Measurements from ENCODE around the gene SCIN.

DNA sequence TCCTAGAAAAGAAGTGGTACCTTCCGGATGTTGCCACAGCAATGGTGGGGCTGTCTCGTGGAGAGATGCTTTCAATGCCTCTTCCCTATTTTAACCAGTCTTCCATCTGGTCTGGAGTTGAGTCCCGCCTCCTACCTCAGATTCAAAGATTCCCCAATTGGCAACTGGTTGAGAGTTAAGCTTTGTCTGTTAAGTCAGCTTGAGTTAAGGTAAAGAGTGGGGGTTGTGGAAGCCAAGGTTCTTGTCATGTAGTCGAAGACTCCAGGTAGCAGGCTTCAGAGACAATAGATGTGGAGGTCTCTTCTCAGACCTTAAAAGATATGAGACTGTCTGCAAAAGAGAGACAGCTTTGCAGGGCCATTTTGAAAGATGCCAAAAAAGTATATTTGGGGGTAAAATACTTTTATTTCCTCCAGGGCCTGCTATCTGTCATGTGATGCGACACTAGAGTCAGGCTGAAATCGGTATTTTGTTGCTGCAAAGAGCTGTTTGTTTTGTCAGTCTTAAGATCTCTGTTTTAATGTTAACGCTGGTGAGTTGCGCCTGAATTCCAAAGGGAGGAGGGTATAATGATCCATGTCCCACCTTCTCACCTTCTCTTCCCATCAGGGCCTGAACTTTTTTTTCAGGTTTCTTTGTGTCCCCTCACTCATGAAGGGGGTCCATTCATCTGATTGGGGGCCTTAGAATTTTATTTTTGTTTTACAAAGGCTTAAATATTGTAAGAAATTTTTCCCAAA, 40.4 kb upstream of the SCIN start:
- TF ChIP-seq, protein P1, sequence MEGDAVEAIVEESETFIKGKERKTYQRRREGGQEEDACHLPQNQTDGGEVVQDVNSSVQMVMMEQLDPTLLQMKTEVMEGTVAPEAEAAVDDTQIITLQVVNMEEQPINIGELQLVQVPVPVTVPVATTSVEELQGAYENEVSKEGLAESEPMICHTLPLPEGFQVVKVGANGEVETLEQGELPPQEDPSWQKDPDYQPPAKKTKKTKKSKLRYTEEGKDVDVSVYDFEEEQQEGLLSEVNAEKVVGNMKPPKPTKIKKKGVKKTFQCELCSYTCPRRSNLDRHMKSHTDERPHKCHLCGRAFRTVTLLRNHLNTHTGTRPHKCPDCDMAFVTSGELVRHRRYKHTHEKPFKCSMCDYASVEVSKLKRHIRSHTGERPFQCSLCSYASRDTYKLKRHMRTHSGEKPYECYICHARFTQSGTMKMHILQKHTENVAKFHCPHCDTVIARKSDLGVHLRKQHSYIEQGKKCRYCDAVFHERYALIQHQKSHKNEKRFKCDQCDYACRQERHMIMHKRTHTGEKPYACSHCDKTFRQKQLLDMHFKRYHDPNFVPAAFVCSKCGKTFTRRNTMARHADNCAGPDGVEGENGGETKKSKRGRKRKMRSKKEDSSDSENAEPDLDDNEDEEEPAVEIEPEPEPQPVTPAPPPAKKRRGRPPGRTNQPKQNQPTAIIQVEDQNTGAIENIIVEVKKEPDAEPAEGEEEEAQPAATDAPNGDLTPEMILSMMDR (IDR thresholded peaks at IDR 0.05): no peak
- no peak for TF ChIP-seq POLR2A (IDR thresholded peaks at IDR 0.05)
